BJ (cell line): ENCODE data around the gene UGT3A1. TPM values are rescaled to one million over a fixed set of nuclear protein-coding genes. Genes with fewer than 3 reads are reported as not detected.
"Not testable (repeated sequence)": the region's sequence is repeated elsewhere in the genome, so short reads cannot be mapped to it uniquely, and the experiment has no call there.

Experiments
- CTCF ChIA-PET: fragments of 350-600 bp; formaldehyde crosslinking; extraction: SDS; loops from one replicate; lab custom pipeline; 2021; ENCODE audit warnings: antibody characterized with exemption, inconsistent platforms; lab: Yijun Ruan, JAX
- POLR2A ChIA-PET: fragments of 300-600 bp; sonication (Branson Sonifier 250); formaldehyde crosslinking; extraction: SDS; loops from one replicate; lab custom pipeline; 2021; ENCODE audit warnings: antibody characterized with exemption; lab: Charles Lee
- DNase-seq: peaks from one replicate; pipeline ENCODE4 v3.0.0-alpha.2; 2011; ENCODE audit warnings: low read depth
- H3K27me3 ChIP-seq: 2 replicates; pipeline ENCODE4 v1.6.0; 2011; ENCODE audit warnings: low read length; ENCODE audit not compliant: control insufficient read depth, insufficient read depth
- H3K36me3 ChIP-seq: 2 replicates; pipeline ENCODE4 v1.5.1; 2011; ENCODE audit warnings: low read length; ENCODE audit not compliant: control insufficient read depth, insufficient read depth
- H3K4me3 ChIP-seq: 2 replicates; pipeline ENCODE4 v1.5.1; 2011; ENCODE audit warnings: low read depth, mild to moderate bottlenecking, control low read depth, low read length
- CTCF ChIP-seq: IDR thresholded peaks from 2 replicates; pipeline ENCODE4 v1.5.1; 2011; ENCODE audit warnings: low read depth, mild to moderate bottlenecking, control low read depth, inconsistent platforms, low read length, moderate library complexity; ENCODE audit not compliant: insufficient read depth
- polyA plus RNA-seq: library from polyadenylated mRNA; depleted of rRNA; stranded (reverse); fragments of >200 nt; gene quantifications from 2 replicates; pipeline ENCODE4 v1.2.3, GENCODE V29; 2011

UGT3A1 gene
- polyA plus RNA-seq, 1 experiment = not detected

- ChIA-PET CTCF (no interaction called here), POLR2A (no interaction called here)
- Histone ChIP-seq H3K36me3 (no peaks in the 10 kb centered on the region), H3K4me3 (no peak overlapping the region), H3K27me3 (no peaks in the 10 kb centered on the region; the same call in none of the 2 replicates)
- no peak for DNase-seq
- no peak for TF ChIP-seq CTCF
Observed at GRCh38 chr5:35988529-35988928, 2.7 kb downstream of the UGT3A1 start.

- POLR2A ChIA-PET = no interaction called here
- no peak for TF ChIP-seq CTCF
- no peak for DNase-seq
- CTCF ChIA-PET = no interaction called here
- no peaks in the 10 kb centered on the region for H3K36me3 ChIP-seq
- no peaks in the 10 kb centered on the region; the same call in none of the 2 replicates for H3K27me3 ChIP-seq
- no peak overlapping the region for H3K4me3 ChIP-seq
Observed at GRCh38 chr5:35987776-35988175, 3.4 kb downstream of the UGT3A1 start.

GRCh38 chr5:35979715-35980114 is 11.5 kb downstream of the UGT3A1 start:
- no peak for DNase-seq
- POLR2A ChIA-PET = no interaction called here
- CTCF ChIA-PET = no interaction called here

GRCh38 chr5:35976859-35977258 is 14.3 kb downstream of the UGT3A1 start:
- H3K27me3 ChIP-seq, CTCF ChIA-PET, DNase-seq, H3K4me3 ChIP-seq, H3K36me3 ChIP-seq, POLR2A ChIA-PET: not testable (repeated sequence)

More at GRCh38 chr5:35979715-35980114, 11.5 kb downstream of the UGT3A1 start:
- TF ChIP-seq CTCF = no peak
- Histone ChIP-seq H3K4me3 (no peak overlapping the region), H3K36me3 (no peaks in the 10 kb centered on the region), H3K27me3 (0 out of 2 replicates have a peak, but pooled peaks cover 1% of the 10 kb centered on the region)

- Histone ChIP-seq H3K36me3 (no peaks in the 10 kb centered on the region), H3K4me3 (no peak overlapping the region), H3K27me3 (peaks cover 1% of the 10 kb centered on the region; the same call in 1 of the 2 replicates)
- TF ChIP-seq CTCF = no peak
- ChIA-PET CTCF (no interaction called here), POLR2A (no interaction called here)
- no peak for DNase-seq
Observed at GRCh38 chr5:35974570-35974969, 16.6 kb downstream of the UGT3A1 start.

GRCh38 chr5:35971878-35972210 is 19.3 kb downstream of the UGT3A1 start:
- no peak for DNase-seq
- ChIA-PET CTCF (interaction anchor here (1.1 kb wide), 1 partner anchor 8 kb away, joined by 3 read pairs; no protein-coding TSS in a partner anchor), POLR2A (no interaction called here)
- Histone ChIP-seq H3K4me3 (no peak overlapping the region), H3K27me3 (peaks cover 3% of the 10 kb centered on the region; the same call in 1 of the 2 replicates), H3K36me3 (no peaks in the 10 kb centered on the region)
- TF ChIP-seq CTCF = no peak
